ENCODE measurements around the gene ACTA2. TPM values are rescaled to one million over a fixed set of nuclear protein-coding genes. Genes with fewer than 3 reads are reported as not detected.

Gene ACTA2
- total RNA-seq, 2 experiments from 2014 or later = 20.5 to 20.7 TPM

GRCh38 chr10:88964360-88964759, 11.8 kb upstream of the ACTA2 start:
- ChIA-PET POLR2A (no interaction called here), CTCF (interaction anchor here (0.8 kb wide), 1 partner anchor 29 kb away, joined by 3 read pairs; no protein-coding TSS in a partner anchor)

- CTCF ChIA-PET = interaction anchor here (0.7 to 1.2 kb wide), 2 partner anchors 31 to 128 kb away, joined by 3 read pairs; no protein-coding TSS in a partner anchor
- POLR2A ChIA-PET = no interaction called here
These were observed 10.7 kb upstream of the ACTA2 start for GRCh38 chr10:88963318-88963717.

GRCh38 chr10:88962336-88962735, 9.8 kb upstream of the ACTA2 start:
- CTCF ChIA-PET = interaction anchor here (1.2 kb wide), 1 partner anchor 30 kb away, joined by 3 read pairs; no protein-coding TSS in a partner anchor

GRCh38 chr10:88961266-88961665, 8.7 kb upstream of the ACTA2 start:
- ChIA-PET POLR2A (interaction anchor here (0.6 to 1.2 kb wide), 3 partner anchors 29 to 374 kb away, joined by 5 to 8 read pairs (median 6); partner anchors contain the start of gene FAS), CTCF (interaction anchor here (0.9 to 1.5 kb wide), 2 partner anchors 27 to 29 kb away, joined by 4 read pairs; partner anchors contain the start of gene FAS)

More at GRCh38 chr10:88962336-88962735, 9.8 kb upstream of the ACTA2 start:
- POLR2A ChIA-PET = no interaction called here

- CTCF ChIA-PET = interaction anchor here (0.9 to 1.5 kb wide), 2 partner anchors 26 to 30 kb away, joined by 4 read pairs; partner anchors contain the start of gene FAS
- POLR2A ChIA-PET = interaction anchor here (0.5 to 1.2 kb wide), 5 partner anchors 29 to 375 kb away, joined by 3 to 8 read pairs (median 5); partner anchors contain the start of gene FAS
These were observed 8.2 kb upstream of the ACTA2 start for GRCh38 chr10:88960802-88961201.

- ChIA-PET POLR2A (interaction anchor here (0.6 kb wide), 1 partner anchor 27 kb away, joined by 4 read pairs; no protein-coding TSS in a partner anchor), CTCF (interaction anchor here (1.3 kb wide), 1 partner anchor 10 kb away, joined by 4 read pairs; no protein-coding TSS in a partner anchor)
These were observed 6.1 kb upstream of the ACTA2 start for GRCh38 chr10:88958721-88959120.

GRCh38 chr10:88957381-88957780, 4.8 kb upstream of the ACTA2 start:
- POLR2A ChIA-PET = no interaction called here
- CTCF ChIA-PET = interaction anchor here (1.0 to 1.2 kb wide), 2 partner anchors 14 to 23 kb away, joined by 3 read pairs; no protein-coding TSS in a partner anchor

GRCh38 chr10:88954458-88955083, 2.0 kb upstream of the ACTA2 start:
- POLR2A ChIA-PET = interaction anchor here (0.7 kb wide), 1 partner anchor 14 kb away, joined by 5 read pairs; no protein-coding TSS in a partner anchor

GRCh38 chr10:88953662-88954061, 1.1 kb upstream of the ACTA2 start:
- CTCF ChIA-PET = no interaction called here
- POLR2A ChIA-PET = no interaction called here

More at GRCh38 chr10:88954458-88955083, 2.0 kb upstream of the ACTA2 start:
- CTCF ChIA-PET = interaction anchor here (0.6 kb wide), 1 partner anchor 1052 kb away, joined by 3 read pairs; no protein-coding TSS in a partner anchor

GRCh38 chr10:88949912-88950837, 2.4 kb downstream of the ACTA2 start:
- CTCF ChIA-PET = no interaction called here

GRCh38 chr10:88949051-88949450, 3.5 kb downstream of the ACTA2 start:
- POLR2A ChIA-PET = no interaction called here

More at GRCh38 chr10:88949912-88950837, 2.4 kb downstream of the ACTA2 start:
- POLR2A ChIA-PET = no interaction called here

GRCh38 chr10:88946965-88947590, 5.5 kb downstream of the ACTA2 start:
- ChIA-PET CTCF (interaction anchor here (1.8 kb wide), 1 partner anchor 10 kb away, joined by 7 read pairs; no protein-coding TSS in a partner anchor), POLR2A (no interaction called here)

More at GRCh38 chr10:88949051-88949450, 3.5 kb downstream of the ACTA2 start:
- CTCF ChIA-PET = no interaction called here

GRCh38 chr10:88946200-88946599, 6.4 kb downstream of the ACTA2 start:
- ChIA-PET CTCF (interaction anchor here (1.6 to 1.8 kb wide), 2 partner anchors 9 to 12 kb away, joined by 4 to 7 read pairs; no protein-coding TSS in a partner anchor), POLR2A (interaction anchor here (0.6 kb wide), 1 partner anchor 446 kb away, joined by 8 read pairs; no protein-coding TSS in a partner anchor)

- ChIA-PET POLR2A (no interaction called here), CTCF (interaction anchor here (1.2 to 1.7 kb wide), 3 partner anchors 10 to 13 kb away, joined by 3 to 8 read pairs (median 4); no protein-coding TSS in a partner anchor)
These were observed 7.8 kb downstream of the ACTA2 start for GRCh38 chr10:88944813-88945212.

- POLR2A ChIA-PET = interaction anchor here (0.5 kb wide), 1 partner anchor 12 kb away, joined by 6 read pairs; no protein-coding TSS in a partner anchor
- CTCF ChIA-PET = interaction anchor here (1.1 to 1.7 kb wide), 5 partner anchors 10 to 274 kb away, joined by 3 to 8 read pairs (median 4); no protein-coding TSS in a partner anchor
These were observed 8.8 kb downstream of the ACTA2 start for GRCh38 chr10:88943778-88944177.

- ChIA-PET CTCF (interaction anchor here (1.1 kb wide), 1 partner anchor 277 kb away, joined by 3 read pairs; no protein-coding TSS in a partner anchor), POLR2A (no interaction called here)
These were observed 11.5 kb downstream of the ACTA2 start for GRCh38 chr10:88941026-88941425.

GRCh38 chr10:88938938-88939337, 13.6 kb downstream of the ACTA2 start:
- ChIA-PET CTCF (no interaction called here), POLR2A (no interaction called here)

- ChIA-PET CTCF (interaction anchor here (0.8 to 2.3 kb wide), 4 partner anchors 9 to 93 kb away, joined by 3 to 7 read pairs (median 4); no protein-coding TSS in a partner anchor), POLR2A (no interaction called here)
These were observed 14.5 kb downstream of the ACTA2 start for GRCh38 chr10:88938039-88938438.

All from activated CD8-positive, alpha-beta memory T cell treated with anti-CD3 and anti-CD28 coated beads for 36 hours (primary cell).